Measurements from ENCODE around the gene CNR2.
"Not testable (repeated sequence)": the region's sequence is repeated elsewhere in the genome, so short reads cannot be mapped to it uniquely, and the experiment has no call there.

Gene CNR2

GRCh38 chr1:23882746-23883145 is 30.4 kb downstream of the CNR2 start:
- no peak for DNase-seq

GRCh38 chr1:23879809-23880208 is 33.4 kb downstream of the CNR2 start:
- no peak for DNase-seq

DNA sequence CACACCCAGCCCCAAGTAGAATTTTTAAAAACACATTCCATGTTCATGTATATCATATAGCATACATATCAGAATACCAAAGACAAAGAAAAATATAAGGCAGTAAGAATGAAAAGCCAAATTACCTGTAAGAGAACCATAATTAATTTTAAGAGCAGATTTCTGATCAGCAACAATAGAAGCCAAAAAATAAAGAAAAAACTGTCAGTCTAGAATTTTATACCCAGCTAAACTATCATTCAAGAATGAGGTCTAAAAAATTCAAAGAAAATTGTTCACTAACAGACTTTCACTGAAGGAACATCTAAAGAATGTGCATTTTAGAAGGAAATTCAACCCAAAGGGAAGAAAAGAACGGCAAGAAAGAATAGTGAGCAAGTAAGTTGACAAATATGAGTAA is 34.5 kb downstream of the CNR2 start:
- DNase-seq = no peak

- DNase-seq = no peak
Observed at GRCh38 chr1:23875382-23875781, 37.8 kb downstream of the CNR2 start.

DNA sequence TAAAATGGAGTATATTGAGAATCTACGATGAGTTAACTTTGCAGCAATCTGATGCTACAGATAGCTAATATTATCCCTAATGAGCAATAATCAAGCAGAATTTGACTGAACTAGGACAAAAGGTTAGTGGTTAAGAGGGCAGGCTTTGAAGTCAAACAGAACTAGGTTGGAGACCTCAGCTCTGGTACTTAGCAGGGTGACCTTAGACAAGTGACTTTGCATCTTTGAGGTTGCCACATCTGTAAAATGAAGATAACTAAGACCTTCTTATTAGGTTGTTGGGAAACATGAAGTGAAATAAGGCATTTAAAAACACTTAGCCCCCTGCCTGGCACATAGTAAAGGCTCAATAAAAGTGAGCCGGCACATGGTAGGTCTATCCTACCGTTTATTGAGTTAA is 40.7 kb downstream of the CNR2 start:
- no peak for DNase-seq

GRCh38 chr1:23869051-23869450 is 44.1 kb downstream of the CNR2 start:
- DNase-seq = no peak

DNA sequence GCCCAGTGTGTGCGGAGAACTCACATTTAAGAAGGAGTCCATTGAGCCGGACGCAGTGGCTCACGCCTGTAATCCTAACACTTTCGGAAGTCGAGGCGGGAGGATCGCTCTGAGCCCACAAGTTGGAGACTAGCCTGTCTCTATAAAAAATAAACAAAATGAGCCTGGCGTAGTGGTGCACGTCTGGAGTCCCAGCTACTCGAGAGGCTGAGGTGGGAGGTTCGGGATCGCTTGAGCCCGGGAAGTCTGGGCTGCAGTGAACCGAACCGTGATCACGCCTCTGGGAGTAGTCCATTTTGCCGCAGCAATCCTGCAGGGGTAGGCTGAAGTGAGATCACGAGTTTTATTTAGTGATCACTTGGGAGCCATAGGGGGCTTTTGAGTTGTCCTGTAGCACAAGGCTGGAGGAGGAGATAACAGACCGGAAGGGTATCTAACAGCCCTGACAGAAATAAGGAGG is 44.6 kb downstream of the CNR2 start:
- peak; percentile 9 for DNase-seq

GRCh38 chr1:23867895-23868556 is 45.1 kb downstream of the CNR2 start, which contains the start of gene FUCA1:
Gene FUCA1, minus strand, starts transcription at chr1:23868290. Its CDS starts 4 bp downstream, at chr1:23868286.
- peak; percentile 55 for DNase-seq

DNA sequence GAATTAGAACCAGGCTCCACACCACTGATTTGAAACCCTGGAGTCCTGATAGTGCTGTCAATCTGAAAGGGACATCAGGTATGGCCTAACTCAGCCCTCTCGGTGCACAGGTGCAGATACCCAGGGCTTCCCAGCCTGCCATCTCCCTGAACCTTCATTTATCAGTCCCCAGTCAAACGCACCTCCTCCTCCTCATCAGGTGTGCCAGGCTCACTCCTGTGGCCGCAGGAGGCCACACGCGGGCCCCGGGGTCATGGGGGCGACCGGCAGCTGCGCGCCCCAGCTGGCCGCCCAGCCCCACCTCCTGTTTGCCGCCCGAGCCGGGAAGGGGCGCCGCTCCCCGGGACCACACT is 45.6 kb downstream of the CNR2 start:
- DNase-seq = no peak

GRCh38 chr1:23865543-23865930 is 47.6 kb downstream of the CNR2 start:
- no peak for DNase-seq

DNA sequence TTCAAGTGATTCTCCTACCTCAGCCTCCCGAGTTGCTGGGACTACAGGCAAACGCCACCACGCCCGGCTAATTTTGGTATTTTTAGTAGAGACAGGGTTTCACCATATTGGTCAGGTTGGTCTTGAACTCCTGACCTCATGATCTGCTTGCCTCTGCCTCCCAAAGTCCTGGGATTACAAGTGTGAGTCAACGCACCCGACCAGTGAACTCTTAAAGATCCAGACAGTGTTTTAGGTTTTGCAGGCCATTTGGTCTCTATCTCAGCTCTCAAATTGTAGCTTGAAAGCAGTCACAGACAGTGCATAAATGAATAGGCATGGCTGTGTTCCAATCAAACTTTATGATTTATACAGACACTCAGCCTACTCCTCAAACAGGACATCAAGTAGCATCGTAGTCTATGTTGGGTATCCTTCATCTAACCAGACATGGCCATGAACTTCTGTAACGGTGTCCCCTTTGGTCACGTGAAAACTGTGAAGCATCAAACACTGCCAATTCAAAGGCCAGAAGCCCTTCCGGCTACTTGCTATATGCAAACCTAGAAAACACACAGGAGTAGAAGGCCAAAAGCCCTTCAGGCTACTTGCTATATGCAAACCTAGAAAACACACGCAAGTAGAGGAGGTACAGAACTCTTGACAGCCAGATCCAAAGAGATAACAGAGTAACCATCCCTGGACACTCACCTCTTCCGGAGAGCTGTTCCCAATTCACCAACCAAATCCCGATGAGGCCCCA is 48.2 kb downstream of the CNR2 start:
- no peak for DNase-seq

DNA sequence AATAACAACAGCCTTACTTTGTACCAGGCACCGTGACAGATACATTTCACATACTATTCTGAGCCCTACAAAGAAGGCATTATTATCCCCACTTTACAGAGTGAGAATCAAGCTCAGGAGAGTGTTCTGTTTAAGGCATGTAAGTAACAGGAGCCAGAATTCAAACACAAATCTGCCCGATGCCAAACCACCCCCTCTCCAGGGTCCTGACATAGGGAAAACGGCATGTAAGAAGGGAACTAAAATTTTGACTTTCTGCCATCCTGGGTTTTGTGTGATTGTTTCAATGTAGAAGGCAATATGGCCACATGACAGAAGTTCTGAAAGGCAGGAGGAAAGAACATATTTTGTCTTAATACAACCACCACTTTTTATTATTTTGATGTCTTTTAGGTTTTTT is 50.5 kb downstream of the CNR2 start:
- no peak for DNase-seq

DNA sequence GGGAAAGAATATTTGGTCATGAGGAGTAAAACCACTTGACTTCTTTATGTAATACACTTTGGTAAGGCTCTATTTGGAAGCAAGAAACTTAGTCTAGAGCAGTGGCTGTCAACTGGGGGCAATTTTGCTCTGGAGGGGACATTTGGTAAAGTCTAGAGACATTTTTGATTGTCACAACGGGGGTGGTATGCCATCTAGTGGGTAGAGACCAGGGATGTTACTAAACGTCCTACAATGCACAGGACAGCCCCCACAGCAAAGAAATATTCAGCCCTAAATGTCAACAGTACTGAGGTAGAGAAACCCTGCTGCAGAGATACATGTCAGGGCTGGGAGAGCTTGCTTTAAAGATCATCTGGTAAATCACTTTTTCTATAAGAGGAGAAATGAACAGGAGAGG is 58.6 kb downstream of the CNR2 start:
- no peak for DNase-seq

GRCh38 chr1:23853124-23853523 is 60.0 kb downstream of the CNR2 start:
- DNase-seq = not testable (repeated sequence)

DNA sequence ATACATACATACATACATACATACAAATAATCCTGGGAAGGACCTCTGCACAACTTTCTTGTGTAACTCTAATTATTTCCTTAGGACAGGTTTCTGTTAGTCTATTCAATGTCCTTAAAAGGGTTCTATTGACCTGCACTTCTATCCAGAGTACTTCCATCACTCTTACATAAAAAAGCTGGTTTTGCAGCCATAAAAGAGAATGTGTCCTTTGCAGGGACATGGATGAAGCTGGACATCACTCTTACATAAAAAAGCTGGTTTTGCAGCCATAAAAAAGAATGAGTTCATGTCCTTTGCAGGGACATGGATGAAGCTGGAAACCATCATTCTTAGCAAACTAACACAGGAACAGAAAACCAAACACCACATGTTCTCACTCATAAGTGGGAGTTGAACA is 61.8 kb downstream of the CNR2 start:
- DNase-seq = not testable (repeated sequence)

DNA sequence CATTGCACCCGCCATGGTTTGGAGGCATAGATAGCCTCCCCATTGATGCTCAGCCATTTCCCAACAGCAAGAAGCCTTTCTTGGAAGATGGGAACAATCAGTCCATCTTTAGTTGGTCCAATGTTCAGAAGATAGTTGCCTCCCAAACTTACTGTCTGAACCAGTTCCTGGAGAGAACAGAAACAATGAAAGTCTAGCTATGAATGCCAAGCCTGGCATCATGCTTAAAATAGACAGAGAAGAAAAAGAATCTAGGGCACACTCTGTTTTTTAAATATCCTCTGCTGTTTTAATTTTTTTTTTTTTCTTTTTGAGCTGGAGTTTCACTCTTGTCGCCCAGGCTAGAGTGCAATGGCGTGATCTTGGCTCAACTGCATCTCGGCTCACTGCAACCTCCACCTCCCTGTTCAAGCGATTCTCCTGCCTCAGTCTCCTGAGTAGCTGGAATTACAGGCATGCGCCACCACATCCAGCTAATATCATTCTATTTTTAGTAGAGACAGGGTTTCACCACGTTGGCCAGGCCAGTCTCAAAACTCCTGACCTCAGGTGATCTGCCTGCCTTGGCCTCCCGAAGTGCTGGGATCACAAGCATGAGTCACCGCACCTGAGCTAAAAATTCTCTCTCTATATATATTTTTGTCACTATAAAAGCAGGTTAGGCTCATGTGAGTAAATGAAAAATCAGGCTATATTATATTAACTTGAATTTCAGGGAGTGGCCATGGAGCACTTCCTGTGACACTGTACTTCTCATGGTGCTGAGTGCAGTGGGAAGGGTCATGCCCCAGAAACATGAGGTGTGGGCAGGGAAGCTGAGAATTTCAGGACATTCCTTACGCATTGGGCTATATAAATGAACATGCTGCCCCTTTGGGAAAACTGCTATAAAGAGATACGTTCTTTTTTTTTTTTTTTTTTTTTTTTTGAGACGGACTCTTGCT is 64.2 kb downstream of the CNR2 start:
- no peak for DNase-seq

DNA sequence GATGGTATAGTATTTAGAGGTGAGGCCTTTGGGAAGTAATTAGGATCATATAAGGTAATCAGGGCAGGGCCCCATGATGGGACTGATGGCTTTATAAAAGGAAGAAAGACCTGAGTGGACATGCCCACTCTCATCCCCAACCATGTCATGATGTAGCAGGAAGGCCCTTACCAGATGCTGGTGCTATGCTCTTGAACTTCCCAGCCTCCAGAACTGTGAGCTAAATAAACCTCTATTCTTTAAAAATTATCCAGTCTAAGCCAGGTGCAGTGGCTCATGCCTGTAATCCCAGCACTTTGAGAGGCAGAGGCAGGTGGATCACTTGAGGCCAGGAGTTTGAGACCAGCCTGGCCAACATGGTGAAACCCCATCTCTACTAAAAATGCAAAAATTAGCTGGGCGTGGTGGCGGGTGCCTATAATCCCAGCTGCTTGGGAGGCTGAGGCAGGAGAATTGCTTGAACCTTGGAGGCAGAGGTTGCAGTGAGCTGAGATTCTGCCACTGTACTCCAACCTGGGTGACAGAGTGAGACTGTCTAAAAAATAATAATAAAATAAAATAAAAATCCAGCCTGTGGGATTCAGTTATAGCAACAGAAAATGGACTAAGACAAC is 65.6 kb downstream of the CNR2 start:
- DNase-seq = not testable (repeated sequence)

GRCh38 chr1:23845163-23845562 is 68.0 kb downstream of the CNR2 start:
- no peak for DNase-seq

DNA sequence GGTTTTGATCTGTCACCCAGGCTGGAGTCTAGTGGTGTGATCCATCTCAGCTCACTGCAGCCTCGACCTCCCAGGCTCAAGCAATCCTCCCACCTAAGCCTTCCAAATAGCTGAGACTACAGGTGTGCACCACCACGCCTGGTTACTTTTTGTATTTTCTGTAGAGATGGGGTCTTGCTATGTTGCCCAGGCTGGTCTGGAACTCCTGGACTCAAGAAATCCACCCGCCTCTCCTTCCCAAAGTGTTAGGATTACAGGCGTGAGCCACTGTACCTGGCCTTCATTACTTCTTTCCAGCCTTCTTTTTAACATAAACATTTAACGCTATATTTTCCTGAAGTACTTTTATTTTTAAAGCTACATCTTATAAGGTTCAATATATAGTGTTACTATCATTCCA is 69.5 kb downstream of the CNR2 start:
- no peak for DNase-seq

DNA sequence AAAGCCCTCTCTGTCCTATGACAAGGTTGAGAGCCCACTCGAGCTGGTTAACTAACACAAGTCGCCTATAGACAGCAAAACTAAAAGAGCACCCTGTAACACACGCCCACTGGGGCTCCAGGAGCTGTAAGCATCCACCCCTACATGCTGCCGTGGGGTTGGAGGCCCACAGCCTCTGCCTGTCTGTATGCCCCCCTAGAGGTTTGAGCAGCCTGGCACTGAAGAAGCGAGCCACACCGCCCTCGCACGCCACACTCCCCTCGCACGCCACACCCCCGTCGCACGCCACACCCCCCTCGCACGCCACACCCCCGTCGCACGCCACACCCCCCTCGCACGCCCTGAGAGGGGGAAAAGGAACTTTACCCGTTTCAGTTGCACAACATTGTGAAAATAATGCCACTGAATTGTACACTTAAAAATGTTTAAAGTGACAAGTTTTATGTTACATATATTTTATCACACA is 74.7 kb downstream of the CNR2 start:
- peak; percentile 5 for DNase-seq

GRCh38 chr1:23837908-23838307 is 75.3 kb downstream of the CNR2 start:
- no peak for DNase-seq

GRCh38 chr1:23836037-23836436 is 77.1 kb downstream of the CNR2 start:
- no peak for DNase-seq

GRCh38 chr1:23834156-23834555 is 79.0 kb downstream of the CNR2 start:
- DNase-seq = not testable (repeated sequence)

Measured in GOT3 (cell line).